HG02678 (cell line): ENCODE results near the gene PAQR5.
"Not testable (repeated sequence)": the region's sequence is repeated elsewhere in the genome, so short reads cannot be mapped to it uniquely, and the experiment has no call there.

Experiments used
- ATAC-seq: cut with Tn5 transposase; IDR thresholded peaks from one replicate; pipeline ENCODE4 v1.9.1; 2021; ENCODE audit warnings: mild to moderate bottlenecking, moderate library complexity; ENCODE audit not compliant: unreplicated experiment

PAQR5 gene

DNA sequence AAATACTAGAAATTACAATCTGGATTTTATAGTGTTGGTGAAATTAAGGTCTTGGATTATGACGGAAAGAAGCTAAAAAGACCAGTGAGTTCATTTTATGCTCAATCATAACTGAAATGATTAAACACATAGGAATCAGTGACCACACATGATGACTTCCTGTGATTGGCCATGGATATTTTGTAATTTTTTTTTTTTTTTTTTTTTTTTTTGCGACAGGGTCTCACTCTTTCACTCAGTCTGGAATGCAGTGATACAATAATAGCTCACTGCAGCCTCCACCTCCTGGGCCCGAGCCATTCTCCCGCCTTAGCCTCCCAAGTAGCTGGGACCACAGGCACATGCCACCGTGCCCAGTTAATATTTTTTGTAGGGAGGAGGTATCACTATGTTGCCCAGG is 47.4 kb downstream of the PAQR5 start:
- ATAC-seq: no peak

- no peak for ATAC-seq
Observed at GRCh38 chr15:69351333-69351732, 52.6 kb downstream of the PAQR5 start.

GRCh38 chr15:69351884-69352283 is 53.2 kb downstream of the PAQR5 start:
- ATAC-seq: no peak

DNA sequence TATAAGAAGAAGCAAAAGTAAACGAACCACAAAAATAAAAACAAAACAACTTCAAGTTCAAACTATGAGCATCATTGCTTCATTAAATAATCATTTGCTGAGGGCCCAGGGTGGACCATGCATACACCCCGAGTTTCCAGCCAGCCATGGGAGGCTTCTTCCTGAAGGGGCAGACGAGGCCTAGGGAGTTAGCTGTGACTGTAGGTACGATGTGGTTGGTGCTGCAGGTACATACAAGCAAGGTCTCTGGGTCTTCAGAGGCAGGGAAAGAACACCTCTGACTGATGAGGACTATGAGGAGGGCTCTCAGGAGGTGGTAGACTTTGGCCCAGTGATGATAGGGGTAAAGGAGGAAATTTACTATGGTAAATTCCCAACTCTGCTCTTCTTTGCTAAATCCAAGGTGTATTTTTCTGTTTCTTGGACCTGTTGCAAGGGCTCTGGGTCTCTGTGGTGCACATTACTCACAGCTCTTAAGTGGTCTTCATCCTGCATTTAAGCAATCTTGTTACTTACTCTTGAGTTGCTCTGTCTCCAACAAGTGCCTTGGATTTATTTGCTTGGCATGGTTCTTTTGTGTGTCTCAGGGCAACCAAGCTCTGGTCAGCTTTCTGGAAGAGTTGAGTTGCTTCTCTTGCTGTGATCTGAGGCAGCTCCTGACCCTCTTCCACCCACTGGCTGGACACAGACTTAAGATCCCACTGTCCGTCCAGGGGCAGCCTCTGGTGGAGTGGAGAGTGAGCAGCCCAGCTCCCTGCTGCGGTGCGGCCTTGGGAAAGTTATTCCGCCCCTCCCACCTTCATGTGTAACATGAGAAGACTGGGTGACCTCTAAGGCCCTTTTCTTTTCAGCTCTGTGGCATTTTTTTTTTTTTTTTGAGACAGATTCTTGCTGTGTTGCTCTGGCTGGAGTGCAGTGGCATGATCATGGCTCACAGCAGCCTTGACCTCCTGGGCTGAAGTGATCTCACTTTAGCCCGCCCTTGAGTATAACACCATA is 59.4 kb downstream of the PAQR5 start:
- no peak for ATAC-seq

DNA sequence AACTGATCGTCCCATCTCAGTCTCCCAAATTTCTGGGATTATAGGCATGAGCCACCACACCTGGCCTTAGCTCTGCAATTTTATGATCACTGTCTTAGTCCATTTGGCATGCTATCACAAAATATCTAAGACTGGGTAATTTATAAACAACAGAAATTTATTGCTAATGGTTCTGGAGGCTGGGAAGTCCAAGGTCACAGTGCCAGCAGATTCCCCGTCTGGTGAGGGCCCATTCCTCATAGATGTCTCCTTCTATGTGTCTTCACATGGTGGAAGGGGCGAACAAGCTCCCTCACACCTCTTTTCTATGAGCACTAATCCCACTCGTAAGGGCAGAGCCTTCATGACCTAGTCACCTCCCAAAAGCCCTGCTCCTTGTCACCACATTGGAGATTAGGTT is 60.1 kb downstream of the PAQR5 start:
- no peak for ATAC-seq

GRCh38 chr15:69359722-69360121 is 61.0 kb downstream of the PAQR5 start:
- ATAC-seq: no peak

- ATAC-seq: no peak
Observed at GRCh38 chr15:69360642-69361041, 61.9 kb downstream of the PAQR5 start.

GRCh38 chr15:69367236-69367635 is 68.5 kb downstream of the PAQR5 start:
- ATAC-seq: no peak

DNA sequence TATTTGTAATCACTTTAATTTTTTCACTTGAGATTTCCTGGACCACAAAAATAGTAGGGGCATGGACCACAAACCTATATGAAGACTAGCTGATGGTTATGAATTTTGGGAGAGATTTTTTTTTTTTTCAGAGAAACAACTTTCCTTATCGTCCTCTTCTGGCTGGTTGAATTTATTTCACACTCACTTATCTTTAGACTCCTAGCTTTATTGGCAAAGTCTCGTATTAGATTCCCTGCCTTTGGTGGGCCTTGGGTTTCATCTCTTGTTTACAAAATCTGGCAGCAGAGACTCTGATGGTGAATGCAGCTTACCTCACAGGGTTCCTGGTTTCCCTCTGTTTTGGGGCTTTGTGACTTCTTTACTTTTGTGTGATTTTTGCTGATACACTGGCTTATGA is 70.9 kb downstream of the PAQR5 start:
- no peak for ATAC-seq

- no peak for ATAC-seq
Observed at GRCh38 chr15:69373406-69373805, 74.7 kb downstream of the PAQR5 start.

DNA sequence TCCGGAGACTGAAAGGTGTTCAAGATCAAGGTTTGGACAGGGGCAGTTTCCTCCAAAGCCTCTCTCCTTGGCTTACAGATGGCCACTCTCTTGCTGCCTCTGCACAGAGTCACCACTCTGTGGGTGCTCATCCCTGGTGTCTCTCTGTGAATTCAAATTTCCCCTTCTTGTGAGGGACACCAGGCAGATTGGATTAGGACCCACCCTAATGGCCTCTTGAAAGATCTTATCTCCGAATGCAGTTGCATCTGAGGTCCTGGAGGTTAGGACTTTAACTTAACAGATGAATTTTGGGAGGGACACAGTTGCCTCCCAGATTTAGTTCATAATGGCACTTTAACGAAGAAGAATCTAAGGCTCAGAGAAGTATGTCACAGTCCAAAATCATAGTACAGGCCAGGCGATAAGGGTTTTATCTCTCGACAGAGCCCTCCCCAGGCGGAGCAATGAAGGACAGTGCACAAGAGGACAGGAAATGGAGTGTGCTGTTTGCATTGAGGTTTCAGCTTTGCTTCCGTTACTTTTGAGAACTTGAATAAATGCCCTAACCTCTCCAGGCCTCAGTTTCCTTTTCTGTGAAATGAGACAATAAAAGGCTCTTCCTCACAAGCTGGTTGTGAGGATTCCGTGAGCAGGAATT is 76.6 kb downstream of the PAQR5 start:
- no peak for ATAC-seq

GRCh38 chr15:69377216-69377970 is 78.7 kb downstream of the PAQR5 start:
- ATAC-seq: no peak

DNA sequence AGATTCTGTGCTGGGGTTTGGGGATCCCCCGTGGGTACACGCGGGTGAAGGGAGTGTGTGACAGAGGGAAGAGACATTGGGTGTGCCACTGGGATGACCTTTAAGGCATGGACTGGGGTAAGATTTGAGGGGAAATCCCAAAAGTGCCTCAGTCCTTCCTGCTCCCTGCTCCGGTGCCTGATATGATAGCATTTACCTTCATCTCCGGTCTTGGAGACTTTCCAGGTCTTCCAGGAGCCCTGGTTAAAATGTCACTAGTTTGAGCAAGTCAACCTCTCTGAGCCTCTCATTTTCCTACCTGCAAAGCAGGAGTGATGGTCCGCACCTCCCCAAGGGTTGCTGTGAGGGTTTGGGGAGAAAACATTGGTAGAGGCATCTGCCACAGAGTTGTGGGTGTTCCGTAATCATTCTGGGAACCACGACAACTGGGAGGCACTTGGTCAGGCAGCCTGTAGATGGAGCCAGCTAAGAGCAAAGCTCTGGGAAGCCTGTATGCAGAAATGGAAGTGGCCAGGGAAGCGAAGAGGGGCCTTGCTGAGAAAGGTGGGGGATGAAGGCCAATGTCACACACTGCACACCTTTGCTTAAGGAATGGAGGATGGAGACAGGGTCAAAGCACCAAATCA is 81.5 kb downstream of the PAQR5 start:
- no peak for ATAC-seq

DNA sequence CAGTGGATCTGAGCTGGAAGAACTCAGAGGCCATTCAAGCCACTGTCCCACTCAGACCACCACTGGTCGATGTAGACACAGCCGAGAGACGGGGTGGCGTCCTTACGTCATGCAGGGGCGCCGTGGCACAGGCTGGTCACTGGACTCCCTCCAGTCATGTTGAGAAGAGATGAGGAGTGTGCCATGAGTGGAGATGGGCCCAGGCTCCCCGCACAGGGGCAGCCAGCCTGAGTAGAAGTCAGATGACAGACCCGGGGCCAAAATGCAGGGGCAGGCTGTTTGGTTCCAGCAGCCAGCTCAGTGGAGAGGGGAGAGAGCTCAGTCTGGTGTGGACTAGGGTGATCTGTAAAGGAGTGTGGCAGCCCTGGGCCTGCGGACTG is 82.0 kb downstream of the PAQR5 start:
- no peak for ATAC-seq

GRCh38 chr15:69382176-69382575 is 83.5 kb downstream of the PAQR5 start:
- not testable (repeated sequence) for ATAC-seq

GRCh38 chr15:69384066-69384465 is 85.4 kb downstream of the PAQR5 start:
- not testable (repeated sequence) for ATAC-seq

DNA sequence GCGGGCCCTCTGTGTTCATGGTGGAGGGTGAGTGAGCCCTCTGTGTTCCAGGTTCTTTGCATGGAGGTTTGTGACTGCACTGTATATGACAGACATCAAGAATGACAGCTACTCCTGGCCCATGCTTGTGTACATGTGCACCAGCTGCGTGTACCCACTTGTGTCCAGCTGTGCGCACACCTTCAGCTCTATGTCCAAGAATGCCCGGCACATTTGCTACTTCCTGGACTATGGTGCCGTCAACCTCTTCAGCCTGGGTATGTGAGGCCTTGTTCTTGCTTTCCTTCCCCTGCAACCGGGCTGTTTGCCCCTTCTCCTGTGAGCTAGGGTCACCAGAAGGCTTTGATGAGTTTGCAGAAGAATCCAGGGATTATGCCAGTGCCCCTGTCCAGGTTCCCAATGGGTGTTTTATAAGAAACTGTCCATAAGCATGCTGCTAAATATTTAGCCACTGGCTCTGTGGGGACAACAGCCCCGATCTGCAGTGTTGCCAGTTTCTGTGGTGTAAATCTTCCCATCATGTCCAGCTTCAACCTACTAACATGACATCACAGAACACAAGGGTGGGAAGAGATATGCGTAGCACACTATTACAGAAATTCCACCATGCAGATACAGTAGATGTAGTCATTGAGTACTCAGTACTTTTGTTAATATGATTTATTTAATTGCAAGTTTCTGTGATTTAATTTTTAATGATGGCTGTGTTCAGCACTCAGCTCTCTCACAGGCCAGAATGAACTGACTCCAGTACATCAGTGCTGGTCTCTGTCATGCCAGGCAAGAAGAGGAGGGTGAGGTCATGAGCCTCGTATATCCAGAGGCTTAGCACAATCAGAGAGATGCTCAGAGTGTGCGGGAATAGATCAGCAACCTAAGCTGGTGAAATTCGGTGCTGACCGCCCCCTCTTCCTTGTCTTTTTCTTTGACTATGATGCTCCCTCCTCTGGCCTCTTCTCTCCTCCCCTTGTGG is 86.2 kb downstream of the PAQR5 start:
- no peak for ATAC-seq

DNA sequence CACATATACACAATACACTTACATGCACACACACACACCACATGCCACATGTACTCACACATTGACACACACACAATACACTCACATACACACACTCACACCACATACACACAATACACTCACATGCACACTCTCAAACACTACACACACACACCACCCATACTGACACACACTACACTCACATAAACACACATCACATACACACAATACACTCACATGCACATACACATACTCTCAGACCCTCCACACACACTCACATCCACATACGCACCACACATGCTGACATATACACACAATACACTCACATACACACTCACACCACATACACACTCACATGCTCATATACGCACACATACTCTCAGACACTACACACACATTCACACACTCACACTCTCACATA is 87.1 kb downstream of the PAQR5 start:
- no peak for ATAC-seq

- ATAC-seq: no peak
Observed at GRCh38 chr15:69386284-69386683, 87.6 kb downstream of the PAQR5 start.

- ATAC-seq: no peak
Observed at GRCh38 chr15:69388260-69388705, 89.6 kb downstream of the PAQR5 start.
